BE2C (cell line): ENCODE results near the gene PIP5K1B.

Experiments used
- DNase-seq: peaks from one replicate; pipeline ENCODE4 v3.0.0-alpha.2; 2020
- H3K27me3 ChIP-seq: fragments of 250-450 bp; sonication (Bioruptor Pico); 2 replicates; pipeline ENCODE4 v1.5.1; 2020; ENCODE audit warnings: mild to moderate bottlenecking
- H3K36me3 ChIP-seq: fragments of 250-450 bp; sonication (Bioruptor Pico); 2 replicates; pipeline ENCODE4 v1.5.1; 2020; ENCODE audit warnings: mild to moderate bottlenecking
- H3K4me1 ChIP-seq: fragments of 250-450 bp; sonication (Bioruptor Pico); 2 replicates; pipeline ENCODE4 v1.5.1; 2020
- H3K4me3 ChIP-seq: 2 replicates; pipeline ENCODE4 v1.5.1; 2011; ENCODE audit warnings: low read depth, low read length
- H3K9me3 ChIP-seq: fragments of 250-450 bp; sonication (Bioruptor Pico); 2 replicates; pipeline ENCODE4 v1.5.1; 2020
- TF ChIP-seq, protein P1 (sequence below): IDR thresholded peaks from 2 replicates; pipeline ENCODE4 v1.5.1; 2012; ENCODE audit warnings: mild to moderate bottlenecking, low read depth, low read length

Gene PIP5K1B

DNA sequence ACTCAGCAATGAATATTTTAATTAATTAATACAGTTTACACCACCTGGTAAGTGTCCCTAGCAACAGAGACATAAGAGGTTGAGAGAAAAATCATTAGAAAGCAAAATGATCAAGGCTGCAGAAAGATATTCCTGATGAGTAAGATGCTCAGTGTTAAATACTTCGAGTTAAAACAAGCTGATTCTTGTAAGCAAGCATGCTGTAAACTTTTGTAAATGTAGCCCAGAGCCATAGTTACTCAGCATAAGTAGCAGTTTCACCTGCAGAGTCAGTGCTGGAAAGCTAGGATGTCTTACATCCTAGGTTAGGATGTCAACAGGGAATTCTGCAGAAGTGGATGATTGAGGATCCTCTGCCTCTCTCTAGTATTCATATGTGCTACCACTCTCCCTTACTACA is 304.7 kb downstream of the PIP5K1B start:
- H3K36me3 ChIP-seq = no peaks in the 10 kb centered on the region
- no peak for DNase-seq
- no peaks in the 10 kb centered on the region for H3K4me1 ChIP-seq
- TF ChIP-seq, protein P1, sequence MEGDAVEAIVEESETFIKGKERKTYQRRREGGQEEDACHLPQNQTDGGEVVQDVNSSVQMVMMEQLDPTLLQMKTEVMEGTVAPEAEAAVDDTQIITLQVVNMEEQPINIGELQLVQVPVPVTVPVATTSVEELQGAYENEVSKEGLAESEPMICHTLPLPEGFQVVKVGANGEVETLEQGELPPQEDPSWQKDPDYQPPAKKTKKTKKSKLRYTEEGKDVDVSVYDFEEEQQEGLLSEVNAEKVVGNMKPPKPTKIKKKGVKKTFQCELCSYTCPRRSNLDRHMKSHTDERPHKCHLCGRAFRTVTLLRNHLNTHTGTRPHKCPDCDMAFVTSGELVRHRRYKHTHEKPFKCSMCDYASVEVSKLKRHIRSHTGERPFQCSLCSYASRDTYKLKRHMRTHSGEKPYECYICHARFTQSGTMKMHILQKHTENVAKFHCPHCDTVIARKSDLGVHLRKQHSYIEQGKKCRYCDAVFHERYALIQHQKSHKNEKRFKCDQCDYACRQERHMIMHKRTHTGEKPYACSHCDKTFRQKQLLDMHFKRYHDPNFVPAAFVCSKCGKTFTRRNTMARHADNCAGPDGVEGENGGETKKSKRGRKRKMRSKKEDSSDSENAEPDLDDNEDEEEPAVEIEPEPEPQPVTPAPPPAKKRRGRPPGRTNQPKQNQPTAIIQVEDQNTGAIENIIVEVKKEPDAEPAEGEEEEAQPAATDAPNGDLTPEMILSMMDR = no peak
- H3K27me3 ChIP-seq = peaks cover 35% of the 10 kb centered on the region
- H3K4me3 ChIP-seq = no peak overlapping the region
- H3K9me3 ChIP-seq = no peaks in the 10 kb centered on the region

DNA sequence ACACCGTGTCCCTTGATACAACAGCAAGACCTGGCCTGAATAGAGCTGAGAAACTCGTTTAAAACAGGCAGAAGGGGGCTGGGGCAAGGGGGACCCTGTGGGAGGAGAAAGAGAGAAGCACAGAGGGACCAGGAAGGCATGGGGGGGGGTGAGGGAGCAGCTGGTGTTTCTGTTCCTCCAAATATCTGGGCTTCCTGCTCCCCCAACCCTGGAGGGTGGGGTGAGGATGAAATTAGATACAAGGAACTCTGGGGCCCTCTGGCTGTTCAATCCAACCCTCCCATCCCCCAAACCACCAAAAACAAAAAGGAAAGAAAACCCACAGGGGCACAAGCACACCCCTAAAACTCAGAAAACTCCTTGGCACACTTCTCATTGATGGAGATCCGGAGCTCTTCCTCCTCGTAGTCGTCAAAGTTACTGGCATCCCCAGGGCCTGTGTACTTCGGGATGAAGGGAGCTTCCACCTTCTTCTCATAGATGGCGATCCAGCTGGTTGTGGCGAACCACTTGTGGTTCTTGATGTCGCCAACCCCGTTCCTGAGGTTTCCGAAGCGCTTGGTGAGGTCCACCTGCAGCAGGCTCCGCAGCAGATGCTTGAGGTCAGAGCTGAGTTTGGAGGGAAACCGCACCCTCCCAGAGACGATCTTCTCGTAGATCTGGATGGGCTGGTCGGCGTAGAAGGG is 307.8 kb downstream of the PIP5K1B start:
- no peak for DNase-seq
- Histone ChIP-seq H3K4me1 (no peaks in the 10 kb centered on the region), H3K9me3 (no peaks in the 10 kb centered on the region), H3K27me3 (peaks cover 19% of the 10 kb centered on the region), H3K4me3 (no peak overlapping the region), H3K36me3 (no peaks in the 10 kb centered on the region)
- TF ChIP-seq, protein P1 = no peak

DNA sequence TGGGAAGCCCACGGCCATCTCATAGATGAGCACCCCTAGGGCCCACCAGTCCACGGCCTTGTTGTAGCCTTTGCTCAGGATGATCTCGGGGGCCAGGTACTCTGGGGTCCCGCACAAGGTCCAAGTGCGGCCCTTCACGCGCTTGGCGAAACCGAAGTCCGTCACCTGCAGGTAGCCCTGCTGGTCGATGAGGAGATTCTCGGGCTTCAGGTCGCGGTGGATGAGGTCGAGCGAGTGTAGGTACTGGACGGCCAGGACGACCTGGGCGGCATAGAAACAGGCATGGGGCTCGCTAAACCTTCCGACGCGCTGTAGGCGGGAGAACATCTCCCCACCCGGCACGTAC is 308.3 kb downstream of the PIP5K1B start:
- Histone ChIP-seq H3K9me3 (no peaks in the 10 kb centered on the region), H3K4me1 (no peaks in the 10 kb centered on the region), H3K36me3 (no peaks in the 10 kb centered on the region), H3K27me3 (peaks cover 14% of the 10 kb centered on the region), H3K4me3 (no peak overlapping the region)
- TF ChIP-seq, protein P1 = no peak
- DNase-seq = no peak

DNA sequence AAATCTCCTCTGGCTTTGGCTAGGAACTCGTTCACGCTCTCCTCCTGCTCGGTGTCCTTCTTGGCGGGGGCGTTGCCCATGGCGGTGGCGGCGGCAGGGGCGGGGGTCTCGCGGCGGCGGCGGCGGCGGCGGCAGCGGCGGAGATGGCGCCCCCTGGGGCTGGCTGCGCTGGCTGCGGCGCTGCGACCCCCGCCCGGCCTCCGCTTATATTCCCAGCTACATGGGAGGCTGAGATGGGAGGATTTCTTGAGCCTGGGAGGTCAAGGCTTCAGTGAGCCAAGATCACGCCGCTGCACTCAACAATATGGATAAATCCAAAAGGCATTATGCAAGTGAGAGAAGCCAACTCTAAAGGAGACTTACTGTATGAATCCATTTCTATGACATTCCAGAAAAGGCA is 309.0 kb downstream of the PIP5K1B start, which contains the start of gene PRKACG:
Gene PRKACG, minus strand, starts transcription at position 101 of the 400 bp plus-strand sequence. Its CDS starts 21 bp downstream, at position 80.
- TF ChIP-seq, protein P1 = no peak
- no peaks in the 10 kb centered on the region for H3K9me3 ChIP-seq
- H3K36me3 ChIP-seq = no peaks in the 10 kb centered on the region
- no peak for DNase-seq
- no peak within 1 kb of the TSS for H3K4me3 ChIP-seq
- no peaks in the 10 kb centered on the region for H3K4me1 ChIP-seq
- peaks cover 13% of the 10 kb centered on the region for H3K27me3 ChIP-seq

DNA sequence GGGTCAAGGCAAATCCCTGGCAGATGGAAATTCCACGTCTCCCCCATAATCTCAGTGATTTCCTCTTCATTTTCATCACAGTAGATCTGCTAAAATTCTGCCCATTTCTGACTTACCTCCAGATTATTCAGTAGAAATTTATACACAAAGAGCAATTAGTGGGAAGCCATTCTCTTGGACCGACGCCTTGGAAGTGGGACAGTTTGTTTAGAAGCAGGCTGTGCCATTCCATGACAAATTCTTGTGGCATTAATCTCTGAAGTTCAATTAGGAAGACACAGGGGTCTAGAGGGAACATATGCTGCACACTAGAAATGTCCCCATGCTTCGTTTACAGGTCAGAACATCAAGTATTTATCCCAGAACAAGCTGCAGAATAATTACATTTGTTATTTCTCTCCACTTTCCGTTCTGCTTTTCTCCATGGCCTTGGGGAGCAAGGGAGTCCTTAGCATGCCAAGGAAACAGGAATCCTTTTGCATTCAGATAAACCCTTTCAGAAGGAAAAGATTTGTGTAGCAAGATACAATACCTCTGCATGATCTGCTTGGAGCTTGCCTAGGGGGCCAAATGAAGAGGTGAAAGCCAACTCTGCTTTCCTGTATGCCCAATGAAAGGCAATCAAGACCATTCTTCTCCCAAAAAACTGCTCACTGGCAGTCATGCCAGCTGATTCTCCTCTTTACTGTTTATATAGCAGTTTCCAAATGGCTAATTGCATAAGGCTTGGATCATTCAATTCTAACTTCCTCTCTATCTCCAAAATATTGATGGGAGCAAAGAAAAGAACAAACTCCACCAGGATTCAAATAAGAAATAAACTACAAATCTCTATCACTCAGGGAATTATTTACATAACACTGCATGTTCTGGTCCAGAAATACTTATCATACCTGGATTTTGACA is 311.4 kb downstream of the PIP5K1B start:
- Histone ChIP-seq H3K4me1 (no peaks in the 10 kb centered on the region), H3K9me3 (no peaks in the 10 kb centered on the region), H3K4me3 (no peak overlapping the region), H3K27me3 (no peaks in the 10 kb centered on the region; the same call in 1 of the 2 replicates), H3K36me3 (no peaks in the 10 kb centered on the region)
- no peak for DNase-seq
- TF ChIP-seq, protein P1 = no peak

DNA sequence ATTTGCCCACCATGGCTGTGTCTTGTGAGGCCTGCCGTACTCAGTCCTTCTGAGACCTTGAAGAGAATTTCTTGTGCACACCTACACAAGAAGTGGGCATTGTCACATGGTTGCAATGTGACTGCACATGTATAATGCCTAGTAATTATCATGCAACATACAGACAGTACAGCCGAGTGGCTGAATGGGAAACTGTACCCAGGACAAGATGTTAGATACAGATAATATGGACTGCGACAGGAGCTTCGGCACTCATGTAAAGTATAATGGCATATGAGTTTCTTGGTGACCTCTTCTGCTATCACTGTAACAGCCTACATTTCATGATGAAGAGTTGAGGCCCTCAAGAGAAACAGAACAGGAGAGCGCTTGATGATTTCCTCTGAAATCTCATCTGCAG is 313.7 kb downstream of the PIP5K1B start:
- H3K9me3 ChIP-seq = no peaks in the 10 kb centered on the region
- TF ChIP-seq, protein P1 = no peak
- no peaks in the 10 kb centered on the region for H3K4me1 ChIP-seq
- DNase-seq = no peak
- H3K4me3 ChIP-seq = no peak overlapping the region
- no peaks in the 10 kb centered on the region for H3K36me3 ChIP-seq
- H3K27me3 ChIP-seq = peaks cover 5% of the 10 kb centered on the region
